A673 (cell line): ENCODE data around the gene RIMS4. TPM values are rescaled to one million over a fixed set of nuclear protein-coding genes. Genes with fewer than 3 reads are reported as not detected.

Experiments used
- BruUV-seq: library from RNA; stranded (reverse); fragments of 400-500 nt; replicated peaks from 2 replicates; lab custom pipeline; 2021; lab: Mats Ljungman, UMichigan
- CTCF ChIA-PET: fragments of 300-600 bp; sonication (Branson Sonifier 250); formaldehyde crosslinking; loops from one replicate; lab custom pipeline; 2022; ENCODE audit warnings: antibody characterized with exemption; lab: Charles Lee
- POLR2A ChIA-PET: fragments of 300-600 bp; sonication (Branson Sonifier 250); formaldehyde crosslinking; loops from one replicate; lab custom pipeline; 2022; ENCODE audit warnings: antibody characterized with exemption; ENCODE audit not compliant: low non-redundant PET; lab: Charles Lee
- DNase-seq: peaks from one replicate; pipeline ENCODE4 v3.0.0-alpha.2; 2015; ENCODE audit warnings: low spot score
- H3K27ac ChIP-seq: fragments of 200-600 bp; sonication (generic); 2 replicates; pipeline ENCODE4 v1.5.1; 2016; ENCODE audit warnings: mixed run types, low read depth, mild to moderate bottlenecking, mixed read lengths, antibody characterized with exemption, low read length; ENCODE audit not compliant: poor library complexity, severe bottlenecking
- H3K27me3 ChIP-seq: fragments of 200-600 bp; sonication (generic); replicated peaks from 2 replicates; pipeline ENCODE4 v1.6.1; 2017; ENCODE audit warnings: mixed run types, low read depth, mild to moderate bottlenecking, mixed read lengths, antibody characterized with exemption, low read length; ENCODE audit not compliant: insufficient read depth, poor library complexity
- H3K36me3 ChIP-seq: fragments of 200-600 bp; sonication (generic); 2 replicates; pipeline ENCODE4 v1.6.1; 2016; ENCODE audit warnings: mixed run types, mild to moderate bottlenecking, mixed read lengths, antibody characterized with exemption, low read length; ENCODE audit not compliant: insufficient read depth, poor library complexity, severe bottlenecking
- H3K4me1 ChIP-seq: fragments of 200-600 bp; sonication (generic); 2 replicates; pipeline ENCODE4 v1.6.1; 2017; ENCODE audit warnings: mixed run types, mild to moderate bottlenecking, mixed read lengths, antibody characterized with exemption, low read length; ENCODE audit not compliant: insufficient read depth, poor library complexity, severe bottlenecking
- H3K4me3 ChIP-seq: fragments of 200-600 bp; sonication (generic); 2 replicates; pipeline ENCODE4 v1.5.1; 2016; ENCODE audit warnings: low read depth, mixed run types, mild to moderate bottlenecking, mixed read lengths, low read length; ENCODE audit not compliant: poor library complexity, severe bottlenecking
- H3K9me3 ChIP-seq: fragments of 200-600 bp; sonication (generic); 2 replicates; pipeline ENCODE4 v1.6.1; 2016; ENCODE audit warnings: mixed run types, low read depth, mild to moderate bottlenecking, mixed read lengths, antibody characterized with exemption, low read length; ENCODE audit not compliant: poor library complexity, severe bottlenecking
- CTCF ChIP-seq: fragments of 300-800, 200-600 bp; sonication (generic); conservative IDR thresholded peaks from 2 replicates; pipeline ENCODE4 v1.5.1; 2017; ENCODE audit warnings: low read depth, mild to moderate bottlenecking, antibody characterized with exemption, low read length, moderate library complexity, mixed read lengths
- EZH2 ChIP-seq: fragments of 200-600 bp; sonication (generic); IDR thresholded peaks from 2 replicates; pipeline ENCODE4 v1.6.1; 2017; ENCODE audit warnings: borderline replicate concordance, low read depth, mild to moderate bottlenecking, mixed read lengths, antibody characterized with exemption, low read length; ENCODE audit not compliant: poor library complexity, severe bottlenecking
- intact Hi-C: fragments of 100-400 bp; cut with micrococcal nuclease; formaldehyde crosslinking; loops from one replicate; pipeline ENCODE4 v1.10.0; 2022; ENCODE audit not compliant: unreplicated experiment
- total RNA-seq: library from RNA; stranded (reverse); gene quantifications from 2 replicates; pipeline ENCODE4 v1.2.3, GENCODE V29; 2021

The RIMS4 gene
- total RNA-seq, 1 experiment from 2014 or later = 0.39 TPM

- ChIA-PET POLR2A (no interaction called here), CTCF (no interaction called here)
- intact Hi-C loops = no loop called here
- TF ChIP-seq EZH2 = no peak
- TF ChIP-seq CTCF = no peak
- Histone ChIP-seq H3K4me3 (no peak overlapping the region), H3K27me3 (peaks cover 21% of the 10 kb centered on the region), H3K27ac (no peak overlapping the region), H3K36me3 (no peaks in the 10 kb centered on the region), H3K9me3 (no peaks in the 10 kb centered on the region), H3K4me1 (no peaks in the 10 kb centered on the region)
- no peak for DNase-seq
- BruUV-seq = no TSS peak
These were observed 21.5 kb downstream of the RIMS4 start for GRCh38 chr20:44788706-44789456.

- intact Hi-C loops = no loop called here
- Histone ChIP-seq H3K36me3 (no peaks in the 10 kb centered on the region), H3K4me1 (no peaks in the 10 kb centered on the region), H3K4me3 (no peak overlapping the region), H3K27ac (no peak overlapping the region), H3K9me3 (no peaks in the 10 kb centered on the region), H3K27me3 (peaks cover 21% of the 10 kb centered on the region)
- no TSS peak for BruUV-seq
- no peak for TF ChIP-seq EZH2
- POLR2A ChIA-PET = no interaction called here
- CTCF ChIA-PET = no interaction called here
- no peak for DNase-seq
These were observed 23.0 kb downstream of the RIMS4 start for GRCh38 chr20:44787299-44787698.

GRCh38 chr20:44785768-44786167, 24.6 kb downstream of the RIMS4 start:
- no peak for TF ChIP-seq EZH2
- TF ChIP-seq CTCF = peak; percentile 26
- POLR2A ChIA-PET = no interaction called here
- CTCF ChIA-PET = interaction anchor here (0.9 kb wide), 1 partner anchor 31 kb away, joined by 3 read pairs; no protein-coding TSS in a partner anchor
- Histone ChIP-seq H3K4me3 (no peak overlapping the region), H3K4me1 (no peaks in the 10 kb centered on the region), H3K9me3 (no peaks in the 10 kb centered on the region), H3K36me3 (no peaks in the 10 kb centered on the region), H3K27ac (no peak overlapping the region), H3K27me3 (peaks cover 24% of the 10 kb centered on the region)
- intact Hi-C loops = no loop called here
- BruUV-seq = no TSS peak
- DNase-seq = peak; percentile 51

GRCh38 chr20:44784688-44785087, 25.7 kb downstream of the RIMS4 start:
- ChIA-PET POLR2A (no interaction called here), CTCF (no interaction called here)
- intact Hi-C loops = no loop called here
- TF ChIP-seq EZH2 (no peak), CTCF (no peak)
- no peak for DNase-seq
- H3K4me3 ChIP-seq = no peak overlapping the region
- H3K4me1 ChIP-seq = no peaks in the 10 kb centered on the region
- H3K9me3 ChIP-seq = no peaks in the 10 kb centered on the region
- peaks cover 24% of the 10 kb centered on the region for H3K27me3 ChIP-seq
- H3K27ac ChIP-seq = no peak overlapping the region
- H3K36me3 ChIP-seq = no peaks in the 10 kb centered on the region
- no TSS peak for BruUV-seq
